SU-DHL-6 (cell line): Measurements from ENCODE around the gene ORC1.
A peak's percentile ranks its signal among the peaks of the same experiment; 100 is the strongest.
"Not testable (repeated sequence)": the region's sequence is repeated elsewhere in the genome, so short reads cannot be mapped to it uniquely, and the experiment has no call there.

Source experiments
- H2AFZ ChIP-seq: fragments of 200-600 bp; sonication (generic); 2 replicates; pipeline ENCODE4 v1.6.1; 2014; ENCODE audit warnings: low read depth, mild to moderate bottlenecking, moderate library complexity, mixed read lengths, antibody characterized with exemption, low read length; ENCODE audit not compliant: severe bottlenecking
- H3F3A ChIP-seq: fragments of 200-600 bp; shearing (Covaris generic); 2 replicates; pipeline ENCODE4 v1.6.0; 2016; ENCODE audit warnings: antibody characterized with exemption, mild to moderate bottlenecking; ENCODE audit not compliant: insufficient read depth
- H3K27ac ChIP-seq: fragments of 200-600 bp; sonication (generic); 2 replicates; pipeline ENCODE4 v1.5.1; 2016; ENCODE audit warnings: low read depth, mild to moderate bottlenecking, low read length, moderate library complexity, mixed read lengths
- H3K27me3 ChIP-seq: fragments of 200-600 bp; sonication (generic), shearing (Covaris generic); 2 replicates; pipeline ENCODE4 v1.6.0; 2014; ENCODE audit warnings: mild to moderate bottlenecking, low read length
- H3K36me3 ChIP-seq: fragments of 200-600 bp; sonication (generic); 2 replicates; pipeline ENCODE4 v1.6.1; 2014; ENCODE audit warnings: mild to moderate bottlenecking, low read length, mixed read lengths
- H3K4me2 ChIP-seq: fragments of 300-600, 200-600 bp; shearing (Covaris generic), sonication (generic); 2 replicates; pipeline ENCODE4 v1.6.0; 2014; ENCODE audit warnings: low read length, low read depth, mild to moderate bottlenecking; ENCODE audit not compliant: poor library complexity, severe bottlenecking
- H3K4me3 ChIP-seq: fragments of 200-600 bp; sonication (generic); 2 replicates; pipeline ENCODE4 v1.5.1; 2014; ENCODE audit warnings: antibody characterized with exemption, low read length, mild to moderate bottlenecking, mixed read lengths; ENCODE audit not compliant: insufficient read depth, poor library complexity, severe bottlenecking
- H3K79me2 ChIP-seq: fragments of 200-600 bp; sonication (generic); 2 replicates; pipeline ENCODE4 v1.6.1; 2014; ENCODE audit warnings: mild to moderate bottlenecking, low read length, moderate library complexity; ENCODE audit not compliant: insufficient read depth
- H3K9ac ChIP-seq: fragments of 200-600 bp; sonication (generic); 2 replicates; pipeline ENCODE4 v1.7.0; 2014; ENCODE audit warnings: mild to moderate bottlenecking, low read length
- H3K9me2 ChIP-seq: fragments of 200-600 bp; sonication (generic); replicated peaks from 2 replicates; pipeline ENCODE4 v1.6.1; 2014; ENCODE audit warnings: low read length; ENCODE audit not compliant: insufficient read depth
- H3K9me3 ChIP-seq: fragments of 200-600 bp; sonication (generic); 2 replicates; pipeline ENCODE4 v1.6.1; 2014; ENCODE audit warnings: low read length, mixed read lengths; ENCODE audit not compliant: insufficient read depth
- H4K20me1 ChIP-seq: fragments of 200-600 bp; sonication (generic); 2 replicates; pipeline ENCODE4 v1.6.1; 2014; ENCODE audit warnings: low read depth, mild to moderate bottlenecking, antibody characterized with exemption, low read length, moderate library complexity, mixed read lengths
- CTCF ChIP-seq: fragments of 200-600 bp; sonication (generic); IDR thresholded peaks from one replicate; pipeline ENCODE4 v1.5.1; 2017; ENCODE audit warnings: antibody characterized with exemption, mild to moderate bottlenecking, low read length, moderate library complexity; ENCODE audit not compliant: insufficient read depth, poor library complexity, severe bottlenecking
- EZH2phosphoT487 ChIP-seq: fragments of 200-600 bp; sonication (generic), shearing (Covaris generic); conservative IDR thresholded peaks from 2 replicates; pipeline ENCODE4 v1.6.1; 2018; ENCODE audit warnings: mild to moderate bottlenecking, antibody characterized with exemption, low read length, moderate library complexity, mixed read lengths

ORC1 gene

DNA sequence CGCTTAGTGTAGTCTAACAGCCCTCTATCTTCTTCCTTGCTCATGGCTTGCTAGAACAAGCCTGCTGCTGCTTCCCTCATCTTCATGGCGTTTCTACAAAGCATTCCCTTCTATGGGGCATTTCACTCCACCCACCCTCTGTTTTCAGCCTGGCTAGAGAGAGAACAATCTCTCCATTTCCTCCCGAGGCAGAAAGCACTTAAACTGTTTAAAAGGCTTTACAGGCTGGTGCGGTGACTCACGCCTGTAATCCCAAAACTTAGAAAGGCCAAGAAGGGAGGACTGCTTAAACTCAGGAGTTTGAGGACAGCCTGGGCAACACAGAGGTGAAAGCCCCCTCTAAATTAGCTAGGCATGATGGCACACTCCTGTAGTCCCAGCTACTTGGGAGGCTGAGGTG lies 17.8 kb downstream of the ORC1 start:
- TF ChIP-seq EZH2phosphoT487 (no peak), CTCF (no peak)
- H3K27me3 ChIP-seq, result no peaks in the 10 kb centered on the region
- H3K36me3 ChIP-seq, result peaks cover 38% of the 10 kb centered on the region
- H3K9ac ChIP-seq, result no peak overlapping the region
- no peak overlapping the region for H3K4me2 ChIP-seq
- no peaks in the 10 kb centered on the region for H4K20me1 ChIP-seq
- no peaks in the 10 kb centered on the region for H3K9me3 ChIP-seq
- H3K27ac ChIP-seq, result no peak overlapping the region
- H3F3A ChIP-seq, result no peaks in the 10 kb centered on the region
- no peak overlapping the region for H3K4me3 ChIP-seq
- no peaks in the 10 kb centered on the region; the same call in 1 of the 2 replicates for H3K79me2 ChIP-seq
- H3K9me2 ChIP-seq, result no peaks in the 10 kb centered on the region
- H2AFZ ChIP-seq, result no peak overlapping the region

DNA sequence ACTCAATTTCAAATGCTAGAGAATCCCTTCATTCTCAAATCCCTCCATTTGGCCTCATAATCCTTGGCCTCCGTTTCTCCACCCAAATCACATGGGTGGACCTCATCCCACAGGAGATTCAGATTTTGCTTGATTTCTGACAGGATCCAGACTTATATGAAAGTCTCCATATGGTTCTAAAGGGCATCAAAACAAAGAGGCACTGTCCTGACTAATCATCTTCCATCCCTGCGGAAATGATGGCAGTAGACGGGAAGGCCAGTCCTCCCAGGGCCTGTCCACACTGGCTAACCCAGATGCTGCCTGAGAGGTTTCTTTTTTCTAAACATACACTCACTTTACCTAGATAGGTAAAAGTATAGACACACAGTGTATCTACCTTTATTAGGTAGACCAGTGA lies 18.8 kb downstream of the ORC1 start:
- Histone ChIP-seq H3K9me3 (no peaks in the 10 kb centered on the region), H3K9ac (no peak overlapping the region), H3K27ac (no peak overlapping the region), H3K36me3 (peaks cover 46% of the 10 kb centered on the region), H2AFZ (no peak overlapping the region), H3K4me3 (no peak overlapping the region), H3F3A (no peaks in the 10 kb centered on the region), H3K79me2 (no peaks in the 10 kb centered on the region; the same call in 1 of the 2 replicates), H3K4me2 (no peak overlapping the region), H3K9me2 (no peaks in the 10 kb centered on the region), H3K27me3 (no peaks in the 10 kb centered on the region), H4K20me1 (no peaks in the 10 kb centered on the region)
- TF ChIP-seq CTCF (no peak), EZH2phosphoT487 (no peak)

DNA sequence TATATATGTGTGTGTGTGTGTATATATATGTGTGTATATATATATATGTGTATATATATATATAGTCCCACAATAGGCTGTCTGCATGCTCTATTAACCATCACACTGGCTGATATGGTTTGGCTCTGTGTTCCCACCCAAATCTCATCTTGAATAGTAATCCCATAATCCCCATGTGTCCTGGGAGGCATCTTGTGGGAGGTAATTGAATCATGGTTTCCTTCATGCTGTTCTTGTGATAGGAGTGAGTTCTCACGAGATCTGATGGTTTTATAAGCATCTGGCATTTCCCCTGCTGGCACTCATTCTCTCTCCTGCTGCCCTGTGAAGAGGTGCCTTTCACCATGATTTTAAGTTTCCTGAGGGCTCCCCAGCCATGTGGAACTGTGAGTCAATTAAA lies 34.4 kb downstream of the ORC1 start:
- H3K9me2 ChIP-seq, H2AFZ ChIP-seq, H3K79me2 ChIP-seq, H4K20me1 ChIP-seq, H3K9ac ChIP-seq, H3K9me3 ChIP-seq, H3K4me2 ChIP-seq, H3K4me3 ChIP-seq, H3K27ac ChIP-seq, H3K27me3 ChIP-seq: not testable (repeated sequence)
- peaks cover 16% of the 10 kb centered on the region for H3F3A ChIP-seq
- H3K36me3 ChIP-seq, result peaks cover 27% of the 10 kb centered on the region

- peaks cover 16% of the 10 kb centered on the region for H3K79me2 ChIP-seq
- peak overlapping the region; percentile 3 for H3K4me3 ChIP-seq
- no peaks in the 10 kb centered on the region for H3K9me2 ChIP-seq
- peak overlapping the region; percentile 2 for H2AFZ ChIP-seq
- TF ChIP-seq EZH2phosphoT487 (no peak), CTCF (no peak)
- H3F3A ChIP-seq, result peaks cover 16% of the 10 kb centered on the region
- no peak overlapping the region for H3K27ac ChIP-seq
- peaks cover 15% of the 10 kb centered on the region for H3K36me3 ChIP-seq
- no peaks in the 10 kb centered on the region for H3K27me3 ChIP-seq
- no peaks in the 10 kb centered on the region for H3K9me3 ChIP-seq
- peak overlapping the region; percentile 34; the same call in 1 of the 2 replicates for H3K9ac ChIP-seq
- H3K4me2 ChIP-seq, result peak overlapping the region; percentile 51
- H4K20me1 ChIP-seq, result no peaks in the 10 kb centered on the region
These were observed 35.6 kb downstream of the ORC1 start for GRCh38 chr1:52368383-52369172.
